Ishikawa (cell line): ENCODE results near the gene AP2M1.

ENCODE experiments used
- CEBPB ChIP-seq: IDR thresholded peaks from 2 replicates; pipeline ENCODE4 v1.6.1; 2012
- CREB1 ChIP-seq: IDR thresholded peaks from 2 replicates; pipeline ENCODE4 v1.6.1; 2012; ENCODE audit warnings: low read depth
- EGR1 ChIP-seq: IDR thresholded peaks from 2 replicates; pipeline ENCODE4 v1.6.1; 2012
- EP300 ChIP-seq: IDR thresholded peaks from 2 replicates; pipeline ENCODE4 v1.6.1; 2012; ENCODE audit warnings: borderline replicate concordance
- FOXM1 ChIP-seq: IDR thresholded peaks from 2 replicates; pipeline ENCODE4 v1.6.1; 2012; ENCODE audit warnings: low read depth, borderline replicate concordance
- NFIC ChIP-seq: IDR thresholded peaks from 2 replicates; pipeline ENCODE4 v1.6.1; 2012
- TAF1 ChIP-seq: IDR thresholded peaks from 2 replicates; pipeline ENCODE4 v1.6.1; 2012; ENCODE audit warnings: low read depth, mild to moderate bottlenecking
- TEAD4 ChIP-seq: IDR thresholded peaks from 2 replicates; pipeline ENCODE4 v1.6.1; 2012
- USF1 ChIP-seq: IDR thresholded peaks from 2 replicates; pipeline ENCODE4 v1.6.1; 2012
- TF ChIP-seq, protein P1 (sequence below): IDR thresholded peaks from 2 replicates; pipeline ENCODE4 v1.6.1; 2012; ENCODE audit warnings: low read depth, mild to moderate bottlenecking
- TF ChIP-seq, protein P2 (sequence below): IDR thresholded peaks from 2 replicates; pipeline ENCODE4 v1.6.1; 2012

DNA sequence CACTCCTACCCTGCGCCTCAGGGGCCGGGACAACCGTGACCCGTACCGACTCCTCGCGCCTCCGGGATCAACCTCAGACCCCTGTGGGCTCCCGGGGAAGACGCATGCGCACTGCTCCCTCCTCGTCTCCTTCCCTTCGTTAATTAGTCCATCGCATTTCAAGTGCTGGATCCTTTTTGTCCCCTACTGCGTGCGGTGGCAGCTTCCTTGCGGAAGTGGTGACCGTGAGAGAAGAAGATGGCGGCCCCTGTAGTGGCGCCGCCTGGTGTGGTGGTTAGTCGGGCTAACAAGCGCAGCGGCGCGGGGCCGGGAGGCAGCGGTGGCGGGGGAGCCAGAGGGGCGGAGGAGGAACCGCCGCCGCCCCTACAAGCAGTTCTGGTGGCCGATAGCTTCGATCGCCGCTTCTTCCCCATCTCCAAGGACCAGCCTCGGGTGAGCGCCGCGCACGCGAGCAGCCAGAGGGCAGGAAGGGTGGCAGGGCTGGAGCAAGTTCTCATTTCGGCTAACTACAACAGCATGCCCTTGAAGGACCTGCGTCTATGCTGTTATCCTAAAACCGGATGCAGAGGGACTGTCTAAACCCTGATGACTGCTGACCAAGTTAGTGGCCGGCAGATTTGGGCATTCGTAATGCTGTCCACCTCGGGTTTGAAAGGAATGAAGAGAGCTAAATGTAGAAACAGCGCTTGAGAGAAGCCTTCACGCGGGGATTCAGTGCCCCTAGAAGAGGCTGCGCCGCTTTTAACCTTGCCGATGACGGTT, 39.3 kb upstream of the AP2M1 start, which contains the start of gene EIF2B5:
- TF ChIP-seq USF1 (peak; percentile 39), EP300 (peak; percentile 48; the same call in 1 of the 2 replicates), NFIC (no peak), CEBPB (no peak), TAF1 (peak; percentile 97), FOXM1 (no peak), TEAD4 (peak; percentile 60), EGR1 (peak; percentile 54; the same call in 1 of the 2 replicates), CREB1 (no peak; the same call in 1 of the 2 replicates)
- TF ChIP-seq, protein P1, sequence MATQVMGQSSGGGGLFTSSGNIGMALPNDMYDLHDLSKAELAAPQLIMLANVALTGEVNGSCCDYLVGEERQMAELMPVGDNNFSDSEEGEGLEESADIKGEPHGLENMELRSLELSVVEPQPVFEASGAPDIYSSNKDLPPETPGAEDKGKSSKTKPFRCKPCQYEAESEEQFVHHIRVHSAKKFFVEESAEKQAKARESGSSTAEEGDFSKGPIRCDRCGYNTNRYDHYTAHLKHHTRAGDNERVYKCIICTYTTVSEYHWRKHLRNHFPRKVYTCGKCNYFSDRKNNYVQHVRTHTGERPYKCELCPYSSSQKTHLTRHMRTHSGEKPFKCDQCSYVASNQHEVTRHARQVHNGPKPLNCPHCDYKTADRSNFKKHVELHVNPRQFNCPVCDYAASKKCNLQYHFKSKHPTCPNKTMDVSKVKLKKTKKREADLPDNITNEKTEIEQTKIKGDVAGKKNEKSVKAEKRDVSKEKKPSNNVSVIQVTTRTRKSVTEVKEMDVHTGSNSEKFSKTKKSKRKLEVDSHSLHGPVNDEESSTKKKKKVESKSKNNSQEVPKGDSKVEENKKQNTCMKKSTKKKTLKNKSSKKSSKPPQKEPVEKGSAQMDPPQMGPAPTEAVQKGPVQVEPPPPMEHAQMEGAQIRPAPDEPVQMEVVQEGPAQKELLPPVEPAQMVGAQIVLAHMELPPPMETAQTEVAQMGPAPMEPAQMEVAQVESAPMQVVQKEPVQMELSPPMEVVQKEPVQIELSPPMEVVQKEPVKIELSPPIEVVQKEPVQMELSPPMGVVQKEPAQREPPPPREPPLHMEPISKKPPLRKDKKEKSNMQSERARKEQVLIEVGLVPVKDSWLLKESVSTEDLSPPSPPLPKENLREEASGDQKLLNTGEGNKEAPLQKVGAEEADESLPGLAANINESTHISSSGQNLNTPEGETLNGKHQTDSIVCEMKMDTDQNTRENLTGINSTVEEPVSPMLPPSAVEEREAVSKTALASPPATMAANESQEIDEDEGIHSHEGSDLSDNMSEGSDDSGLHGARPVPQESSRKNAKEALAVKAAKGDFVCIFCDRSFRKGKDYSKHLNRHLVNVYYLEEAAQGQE, result no peak
- TF ChIP-seq, protein P2, sequence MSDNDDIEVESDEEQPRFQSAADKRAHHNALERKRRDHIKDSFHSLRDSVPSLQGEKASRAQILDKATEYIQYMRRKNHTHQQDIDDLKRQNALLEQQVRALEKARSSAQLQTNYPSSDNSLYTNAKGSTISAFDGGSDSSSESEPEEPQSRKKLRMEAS, result peak; percentile 81
